Body of pancreas (tissue), 4 donors: ENCODE results near the gene ZCCHC7. TPM values are rescaled to one million over a fixed set of nuclear protein-coding genes. Genes with fewer than 3 reads are reported as not detected.

Experiments used
- ATAC-seq: fragments of 150-250 bp; one replicate; pipeline ENCODE4 v1.9.1; 2016
- DNase-seq, 4 donors: peaks; one replicate each; pipeline ENCODE4 v3.0.0-alpha.2; 2019
- H3K27ac ChIP-seq, 4 donors: fragments of 200-600 bp; sonication (generic); 1 replicate in 3 of 4; 2 replicates in 1 of 4; pipeline versions ENCODE4 v1.5.1 to v1.6.1; 2016 to 2019; ENCODE audit warnings: mild to moderate bottlenecking in 1 of 4, mixed read lengths in 1 of 4, moderate library complexity in 1 of 4
- H3K27me3 ChIP-seq, 2 donors: fragments of 200-600 bp; sonication (generic); one replicate each; pipeline ENCODE4 v1.6.0; 2016; ENCODE audit warnings: mild to moderate bottlenecking in 1 of 2
- H3K36me3 ChIP-seq, 2 donors: fragments of 200-600 bp; sonication (generic); replicated peaks in 1 of 2; 2 replicates each; pipeline ENCODE4 v1.5.1; 2016; ENCODE audit warnings: low read depth in 2 of 2; ENCODE audit not compliant: insufficient read depth in 1 of 2
- H3K4me1 ChIP-seq: fragments of 200-600 bp; sonication (generic); one replicate; pipeline ENCODE4 v1.6.0; 2016
- H3K4me3 ChIP-seq, 2 donors: fragments of 200-600 bp; sonication (generic); 1 replicate in 1 of 2; 2 replicates in 1 of 2; pipeline ENCODE4 v1.5.1; 2016 to 2019
- H3K9me3 ChIP-seq, 3 donors: fragments of 200-600 bp; sonication (generic); 1 replicate in 2 of 3; 2 replicates in 1 of 3; pipeline ENCODE4 v1.5.1; 2016
- POLR2A ChIP-seq, 3 donors: fragments of 450-650 bp; IDR thresholded peaks; one replicate each; pipeline ENCODE4 v1.6.1; 2016; ENCODE audit warnings: antibody characterized with exemption in 3 of 3, mild to moderate bottlenecking in 2 of 3
- WGBS, 2 donors: methylation state at CpG; one replicate each; pipeline ENCODE4 v1.1.5; 2017; 5-methylcytosine and 5-hydroxymethylcytosine counted together
- intact Hi-C: fragments of 100-400 bp; cut with DNase I; formaldehyde crosslinking; loops from one replicate; pipeline ENCODE4 v1.15.1; 2023
- total RNA-seq, 2 donors: library from RNA; depleted of rRNA; stranded (reverse); fragments of >200 nt; gene quantifications; one replicate each; pipeline ENCODE4 v1.1.0, GENCODE V29; 2016
- TF ChIP-seq, protein P1 (sequence below), 7 experiments: fragments of 450-650 bp in 4 of 7; fragments of 200-600 bp in 3 of 7; sonication (generic) in 3 of 7; IDR thresholded peaks; one replicate each; pipeline ENCODE4 v1.5.1; 2016 to 2019; ENCODE audit warnings: antibody characterized with exemption in 7 of 7

The ZCCHC7 gene
- total RNA-seq, 2 donors from 2014 or later = 10.1 to 18.1 TPM

DNA sequence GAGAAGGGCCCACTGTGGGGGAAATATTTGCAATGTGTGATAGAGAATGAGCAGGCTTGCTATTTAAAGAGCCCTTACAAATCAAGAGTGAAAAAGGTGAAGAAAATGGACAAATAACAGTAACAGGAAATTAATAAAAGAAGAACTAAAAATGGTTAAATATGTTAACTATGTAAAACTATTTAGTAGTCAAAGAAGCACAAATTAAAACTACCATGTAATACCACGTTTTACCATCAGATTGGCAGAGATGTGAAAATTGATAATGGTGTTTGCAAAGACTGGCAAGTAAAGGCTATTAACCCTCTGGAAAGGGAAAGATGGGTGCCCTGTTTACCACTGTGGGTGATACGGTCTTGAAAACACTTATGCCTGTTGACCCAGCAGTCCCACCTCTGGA is 279.0 kb downstream of the ZCCHC7 start:
- Histone ChIP-seq H3K4me1 (peaks cover 47% of the 10 kb centered on the region), H3K27me3 (no peaks in the 10 kb centered on the region), H3K9me3 (no peaks in the 10 kb centered on the region), H3K4me3 (no peak overlapping the region), H3K27ac (no peak overlapping the region), H3K36me3 (no peaks in the 10 kb centered on the region)
- intact Hi-C loops = no loop called here
- ATAC-seq (no peak), DNase-seq (no peak)
- TF ChIP-seq, protein P1, sequence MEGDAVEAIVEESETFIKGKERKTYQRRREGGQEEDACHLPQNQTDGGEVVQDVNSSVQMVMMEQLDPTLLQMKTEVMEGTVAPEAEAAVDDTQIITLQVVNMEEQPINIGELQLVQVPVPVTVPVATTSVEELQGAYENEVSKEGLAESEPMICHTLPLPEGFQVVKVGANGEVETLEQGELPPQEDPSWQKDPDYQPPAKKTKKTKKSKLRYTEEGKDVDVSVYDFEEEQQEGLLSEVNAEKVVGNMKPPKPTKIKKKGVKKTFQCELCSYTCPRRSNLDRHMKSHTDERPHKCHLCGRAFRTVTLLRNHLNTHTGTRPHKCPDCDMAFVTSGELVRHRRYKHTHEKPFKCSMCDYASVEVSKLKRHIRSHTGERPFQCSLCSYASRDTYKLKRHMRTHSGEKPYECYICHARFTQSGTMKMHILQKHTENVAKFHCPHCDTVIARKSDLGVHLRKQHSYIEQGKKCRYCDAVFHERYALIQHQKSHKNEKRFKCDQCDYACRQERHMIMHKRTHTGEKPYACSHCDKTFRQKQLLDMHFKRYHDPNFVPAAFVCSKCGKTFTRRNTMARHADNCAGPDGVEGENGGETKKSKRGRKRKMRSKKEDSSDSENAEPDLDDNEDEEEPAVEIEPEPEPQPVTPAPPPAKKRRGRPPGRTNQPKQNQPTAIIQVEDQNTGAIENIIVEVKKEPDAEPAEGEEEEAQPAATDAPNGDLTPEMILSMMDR (IDR thresholded peaks at IDR 0.05) = no peak
- TF ChIP-seq POLR2A (IDR thresholded peaks at IDR 0.05) = no peak
- 31 to 42% methylated on average over 2 of the region's 2 CpGs for WGBS, 2 donors

DNA sequence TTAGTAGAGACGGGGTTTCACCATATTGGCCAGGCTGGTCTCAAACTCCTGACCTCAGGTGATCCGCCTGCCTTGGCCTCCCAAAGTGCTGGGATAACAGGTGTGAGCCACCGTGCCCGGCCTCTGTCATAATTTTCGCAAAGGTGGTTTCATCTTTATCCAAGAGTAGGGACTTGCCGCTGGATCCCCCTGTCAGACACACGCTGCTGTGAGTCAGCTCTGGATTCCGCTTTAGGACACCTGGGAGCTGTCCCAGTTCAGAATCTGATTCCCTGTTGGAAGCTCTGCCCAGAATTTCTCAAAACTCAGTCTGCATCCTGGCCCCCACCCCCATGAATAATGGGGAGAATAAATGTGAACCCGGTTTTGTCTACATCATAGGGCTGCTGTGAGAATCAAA is 284.2 kb downstream of the ZCCHC7 start:
- Histone ChIP-seq H3K36me3 (no peaks in the 10 kb centered on the region), H3K27ac (peak overlapping the region; percentile 32 to 89 (median 86)), H3K4me1 (peaks cover 64% of the 10 kb centered on the region), H3K4me3 (no peak overlapping the region), H3K9me3 (no peaks in the 10 kb centered on the region), H3K27me3 (no peaks in the 10 kb centered on the region)
- ATAC-seq = no peak
- TF ChIP-seq POLR2A (IDR thresholded peaks at IDR 0.05) = no peak
- TF ChIP-seq, protein P1 (IDR thresholded peaks at IDR 0.05) = no peak
- WGBS, 2 donors = 86 to 88% methylated on average over 9 of the region's 9 CpGs
- no peak for DNase-seq
- intact Hi-C loops = no loop called here

DNA sequence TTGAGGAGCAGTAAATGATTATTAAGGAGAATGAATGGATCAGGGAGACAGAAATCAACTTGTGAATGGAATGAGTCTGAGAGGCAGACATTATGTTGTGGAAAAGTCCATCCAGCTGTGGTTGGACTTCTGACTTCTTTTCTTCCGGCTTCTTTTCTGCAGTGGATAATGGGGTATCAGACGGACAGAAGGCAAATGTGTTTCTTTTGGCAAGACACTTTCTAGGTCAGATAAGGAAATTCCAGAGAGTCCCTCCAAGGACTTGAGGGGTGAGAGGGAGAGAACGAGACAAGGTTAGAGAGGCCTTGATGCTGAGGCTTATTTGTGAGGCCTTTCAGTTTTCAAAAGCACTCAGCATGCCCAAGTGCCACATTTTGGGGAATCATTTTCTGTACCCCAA is 285.0 kb downstream of the ZCCHC7 start:
- H3K27me3 ChIP-seq = no peaks in the 10 kb centered on the region
- TF ChIP-seq, protein P1 (IDR thresholded peaks at IDR 0.05) = no peak
- TF ChIP-seq POLR2A (IDR thresholded peaks at IDR 0.05) = no peak
- peak overlapping the region; percentile 32 to 89 (median 86) for H3K27ac ChIP-seq
- intact Hi-C loops = no loop called here
- 32 to 36% methylated on average over 3 of the region's 3 CpGs for WGBS, 2 donors
- no peak overlapping the region for H3K4me3 ChIP-seq
- ATAC-seq = no peak
- H3K36me3 ChIP-seq = no peaks in the 10 kb centered on the region
- H3K9me3 ChIP-seq = no peaks in the 10 kb centered on the region
- no peak for DNase-seq
- H3K4me1 ChIP-seq = peaks cover 57% of the 10 kb centered on the region

DNA sequence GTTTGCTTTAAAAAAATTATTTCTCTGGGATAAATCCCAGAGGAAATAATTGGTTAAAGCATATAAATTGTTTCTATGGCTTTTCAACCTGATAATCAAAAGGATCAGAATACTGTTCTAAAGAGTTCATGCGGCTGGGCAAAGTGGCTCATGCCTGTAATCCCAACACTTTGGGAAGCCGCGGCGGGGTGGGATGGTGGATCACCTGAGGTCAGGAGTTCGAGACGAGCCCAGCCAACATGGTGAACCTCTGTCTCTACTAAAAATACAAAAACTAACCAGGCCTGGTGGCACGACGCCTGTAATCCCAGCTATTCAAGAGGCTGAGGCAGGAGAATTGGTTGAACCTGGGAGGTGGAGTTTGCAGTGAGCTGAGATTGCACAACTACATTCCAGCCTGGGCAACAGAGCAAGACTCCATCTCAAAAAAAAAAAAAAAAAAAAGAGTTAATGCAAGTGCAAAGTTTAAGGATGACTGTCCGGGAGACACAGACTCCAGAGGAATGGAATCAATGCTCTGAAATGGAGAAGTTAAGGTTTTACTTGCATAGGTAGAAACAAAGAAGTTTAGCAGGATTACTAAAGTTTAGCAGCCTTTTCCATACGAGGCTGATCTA is 285.5 kb downstream of the ZCCHC7 start:
- H3K4me3 ChIP-seq = no peak overlapping the region
- no peaks in the 10 kb centered on the region for H3K36me3 ChIP-seq
- no peaks in the 10 kb centered on the region for H3K9me3 ChIP-seq
- H3K27ac ChIP-seq = peak overlapping the region; percentile 61 to 89 (median 86)
- H3K4me1 ChIP-seq = peaks cover 52% of the 10 kb centered on the region
- H3K27me3 ChIP-seq = no peaks in the 10 kb centered on the region
- WGBS, 2 donors = 83 to 91% methylated on average over 10 of the region's 10 CpGs
- DNase-seq (no peak), ATAC-seq (no peak)
- intact Hi-C loops = no loop called here
- no peak for TF ChIP-seq POLR2A (IDR thresholded peaks at IDR 0.05)
- TF ChIP-seq, protein P1 (IDR thresholded peaks at IDR 0.05) = no peak
